NCI-H82 treated with DMSO at 0.1 percent for 48 hours (cell line): Measurements from ENCODE around the gene SERTAD3.

Experiments
- DNase-seq: peaks from one replicate; lab custom pipeline; 2025; ENCODE audit not compliant: unreplicated experiment; lab: John Stamatoyannopoulos, UW

Gene SERTAD3

DNA sequence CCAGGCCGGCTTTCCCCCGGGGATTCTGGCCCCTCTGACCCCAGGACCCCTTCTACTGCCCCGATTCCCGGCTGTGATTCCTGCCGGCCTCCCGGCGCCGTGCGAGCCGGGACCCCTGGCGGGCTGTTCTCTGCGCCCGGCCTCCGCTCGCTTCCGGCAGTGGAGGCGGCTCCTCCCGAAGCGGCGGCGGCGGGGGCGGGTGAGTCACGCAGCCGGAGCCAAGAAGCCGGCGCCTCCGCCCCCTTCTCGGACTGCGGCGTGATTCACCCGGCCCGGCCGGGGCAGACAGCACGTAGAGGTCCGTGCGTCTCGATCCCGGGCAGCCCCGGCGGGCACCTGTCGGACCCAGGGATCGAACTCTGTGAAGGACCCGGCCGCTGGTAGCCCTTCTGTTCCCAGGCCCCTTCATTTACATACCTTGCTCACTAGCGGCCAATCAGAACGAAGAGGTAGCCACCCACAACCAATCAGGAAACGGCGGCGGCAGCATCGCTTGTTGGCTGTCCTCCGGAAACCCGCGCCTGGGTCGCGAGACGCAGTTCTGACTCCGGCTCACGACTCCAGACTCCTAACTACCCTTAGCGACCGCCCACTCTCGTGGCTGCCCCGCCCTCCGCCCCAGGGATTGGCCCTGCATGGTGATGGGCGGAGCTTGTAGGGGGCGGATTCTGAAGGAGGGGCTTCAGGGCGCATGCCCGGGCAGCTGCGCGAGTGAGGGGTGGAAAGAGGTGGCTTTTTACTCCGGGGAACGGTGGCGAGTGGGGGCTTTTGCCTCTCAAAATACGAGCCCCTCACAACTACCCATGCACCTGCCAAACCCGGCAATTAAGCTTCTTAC lies 18.5 kb downstream of the SERTAD3 start, which contains the start of gene SERTAD1:
Gene SERTAD1, minus strand, starts transcription at position 543 of the 838 bp plus-strand sequence. CDS start 2,446 bp downstream, outside the sequence.
- peak; percentile 99 for DNase-seq

DNA sequence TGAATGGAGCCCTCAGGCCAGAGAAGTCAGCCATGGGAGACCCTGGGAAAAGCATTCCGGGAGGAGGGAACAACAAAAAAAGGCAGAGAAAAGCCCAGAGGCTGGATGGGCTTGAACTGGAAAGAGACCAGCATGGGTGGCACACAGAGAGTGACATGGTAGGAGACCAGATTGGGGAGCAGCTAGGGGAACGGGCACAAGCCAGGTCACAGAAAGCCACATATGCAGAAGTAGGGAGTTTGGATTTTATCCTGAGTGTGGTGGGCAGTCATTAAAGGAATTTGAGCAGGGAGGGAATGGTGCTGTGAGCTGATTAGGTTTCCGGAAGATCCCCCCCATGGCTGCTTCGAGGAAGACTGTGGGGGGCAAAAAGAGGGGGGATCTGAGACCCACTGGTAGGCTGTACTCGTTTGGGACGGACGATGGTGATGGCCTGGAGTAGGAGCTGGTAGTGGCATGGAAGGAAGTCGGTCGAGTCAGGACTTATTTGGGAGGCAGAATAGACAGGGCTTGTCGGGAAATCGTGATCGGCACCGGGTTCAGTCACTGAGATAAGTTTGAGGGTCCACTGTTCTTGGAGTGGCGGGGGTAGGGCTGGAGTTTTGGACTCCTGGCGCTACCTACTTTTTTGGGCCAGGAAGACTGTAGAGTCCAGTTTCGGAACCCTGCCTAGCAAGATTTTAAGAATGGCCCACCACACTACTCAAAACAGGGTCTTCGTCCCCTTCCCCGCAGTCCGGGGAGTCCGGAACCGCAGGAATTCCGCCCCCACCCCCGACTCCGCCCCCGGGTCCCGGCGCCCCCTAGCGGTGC lies 19.3 kb downstream of the SERTAD3 start:
- no peak for DNase-seq

- no peak for DNase-seq
Observed at GRCh38 chr19:40423938-40424337, 20.2 kb downstream of the SERTAD3 start.

DNA sequence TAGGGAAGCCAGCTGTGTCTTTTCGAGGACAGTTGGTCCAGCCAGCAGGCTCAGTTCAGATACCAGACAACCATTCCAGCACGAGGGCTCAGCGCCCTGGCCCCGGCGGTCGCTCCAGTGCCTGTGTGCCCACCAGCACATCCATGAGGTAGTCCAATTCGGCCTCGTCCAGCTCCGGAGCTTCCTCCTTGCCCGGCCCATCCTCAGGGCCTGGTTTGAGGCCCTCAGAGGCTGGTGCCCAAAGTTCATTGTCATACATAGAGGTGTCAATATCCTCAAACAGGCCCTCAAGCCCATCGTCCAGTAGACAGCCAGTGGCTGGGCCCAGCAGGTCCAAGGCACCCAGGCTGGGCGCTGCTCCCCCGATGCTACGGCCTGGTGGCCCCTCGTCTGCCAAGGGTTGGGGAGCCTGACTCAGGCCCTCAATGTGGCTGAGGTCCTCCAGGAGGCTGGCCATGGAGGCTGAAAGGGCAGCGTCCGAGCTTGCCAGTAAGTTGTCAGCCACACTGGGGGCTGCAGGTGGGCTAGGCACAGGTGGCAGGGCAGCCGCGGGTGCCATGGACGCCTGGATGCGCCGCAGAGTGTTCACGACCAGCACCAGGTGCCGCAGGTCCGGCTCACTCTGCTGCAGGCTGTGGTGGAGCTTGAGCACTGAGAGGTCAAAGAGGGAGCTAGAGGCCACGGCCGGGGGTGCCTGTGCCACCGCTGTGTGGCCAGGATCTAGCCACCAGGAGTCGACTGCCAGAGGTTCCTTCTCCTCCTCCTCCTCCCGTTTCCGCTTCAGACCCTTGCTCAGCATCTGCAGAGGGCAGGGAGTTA lies 21.2 kb downstream of the SERTAD3 start:
- DNase-seq, result no peak

DNA sequence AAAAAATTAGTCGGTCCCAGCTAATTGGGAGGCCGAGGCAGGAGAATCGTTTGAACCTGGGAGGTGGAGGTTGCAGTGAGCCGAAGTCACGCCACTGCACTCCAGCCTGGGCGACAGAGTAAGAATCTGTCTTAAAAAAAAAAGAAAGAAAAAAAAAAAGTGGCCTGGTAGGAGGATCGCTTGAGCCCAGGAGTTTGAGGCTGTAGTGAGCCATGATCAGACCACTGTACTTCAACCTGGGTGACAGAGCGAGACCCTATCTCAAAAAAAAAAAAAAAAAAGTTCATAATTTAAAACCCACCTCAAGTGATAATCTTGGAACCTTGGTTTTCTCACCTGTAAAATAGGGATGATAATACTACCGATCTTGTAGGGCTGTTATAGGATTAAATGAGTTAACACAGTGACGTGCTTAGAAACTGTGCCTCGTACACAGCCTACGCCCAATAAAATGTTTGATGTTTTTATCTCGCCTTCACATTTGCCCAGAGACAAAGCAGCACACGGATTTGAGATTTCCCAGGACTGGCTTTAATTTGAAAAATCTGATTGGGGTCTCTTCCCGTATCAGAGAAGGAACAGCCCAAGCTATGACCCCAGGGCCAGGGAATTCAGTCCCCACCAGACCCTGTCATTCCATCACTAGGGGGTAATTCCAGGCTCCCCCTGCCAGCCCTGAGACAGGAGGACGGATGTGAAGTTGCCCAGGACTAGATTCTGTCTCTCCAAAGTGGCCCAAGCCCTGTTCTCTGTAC lies 22.0 kb downstream of the SERTAD3 start:
- no peak for DNase-seq

GRCh38 chr19:40420766-40421765 lies 23.1 kb downstream of the SERTAD3 start:
- peak; percentile 88 for DNase-seq

DNA sequence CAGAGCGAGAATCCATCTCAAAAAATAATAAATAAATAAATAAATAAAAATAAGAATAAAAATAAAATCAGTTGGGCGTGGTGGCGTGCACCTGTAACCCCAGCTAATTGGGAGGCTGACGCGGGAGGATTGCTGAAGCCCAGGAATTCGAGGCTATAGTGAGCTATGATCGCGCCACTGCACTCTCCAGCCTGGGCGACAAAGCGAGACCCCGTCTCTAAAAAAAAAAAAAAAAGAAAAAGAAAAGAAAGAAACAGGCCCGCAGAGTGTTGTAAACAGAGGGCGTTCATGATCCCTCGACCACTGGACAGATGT lies 23.7 kb downstream of the SERTAD3 start:
- DNase-seq, result no peak

DNA sequence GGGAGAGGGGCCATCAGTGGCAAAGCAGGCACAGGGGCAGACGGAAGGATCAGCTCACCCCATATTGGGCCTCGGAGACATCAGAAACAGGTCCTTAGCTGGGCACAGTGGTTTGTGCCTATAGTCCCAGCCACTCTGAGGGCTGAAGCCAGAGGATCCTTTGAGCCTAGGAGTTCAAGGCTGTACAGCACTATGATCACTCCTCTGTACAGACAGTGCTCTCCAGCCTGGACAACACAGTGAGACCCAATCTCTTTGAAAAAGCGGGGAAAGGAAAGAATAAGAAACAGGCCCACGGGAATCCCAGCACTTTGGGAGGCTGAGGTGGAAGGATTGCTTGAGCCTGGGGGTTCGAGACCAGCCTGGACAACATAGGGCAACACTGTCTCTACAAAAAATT lies 24.4 kb downstream of the SERTAD3 start:
- DNase-seq, result no peak

DNA sequence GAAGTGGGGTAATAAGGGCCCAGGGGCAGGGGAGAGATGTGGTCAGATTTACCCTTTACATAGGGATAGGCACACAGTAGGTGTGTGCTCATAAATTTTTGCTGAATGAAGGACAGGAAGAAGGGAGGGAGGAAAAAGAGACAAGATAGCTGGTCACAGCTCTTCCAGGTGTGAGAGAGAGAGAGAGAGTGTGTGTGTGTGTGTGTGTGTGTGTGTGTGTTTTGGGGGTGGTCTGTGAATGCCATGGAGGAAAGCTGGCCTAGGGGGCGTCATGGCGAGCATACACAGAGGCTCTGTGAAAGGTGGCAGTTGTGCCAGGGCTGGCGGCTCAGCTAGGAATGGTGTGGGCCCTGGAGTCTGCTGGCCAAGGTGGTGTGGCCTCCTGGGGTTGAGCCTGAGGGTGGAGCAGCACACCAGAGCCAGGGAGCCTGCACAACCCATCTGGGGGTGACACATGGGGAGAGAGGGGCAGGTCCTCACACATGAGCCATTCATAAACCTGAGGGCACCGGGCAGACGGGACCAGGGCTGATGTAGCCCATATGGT lies 25.0 kb downstream of the SERTAD3 start:
- no peak for DNase-seq

DNA sequence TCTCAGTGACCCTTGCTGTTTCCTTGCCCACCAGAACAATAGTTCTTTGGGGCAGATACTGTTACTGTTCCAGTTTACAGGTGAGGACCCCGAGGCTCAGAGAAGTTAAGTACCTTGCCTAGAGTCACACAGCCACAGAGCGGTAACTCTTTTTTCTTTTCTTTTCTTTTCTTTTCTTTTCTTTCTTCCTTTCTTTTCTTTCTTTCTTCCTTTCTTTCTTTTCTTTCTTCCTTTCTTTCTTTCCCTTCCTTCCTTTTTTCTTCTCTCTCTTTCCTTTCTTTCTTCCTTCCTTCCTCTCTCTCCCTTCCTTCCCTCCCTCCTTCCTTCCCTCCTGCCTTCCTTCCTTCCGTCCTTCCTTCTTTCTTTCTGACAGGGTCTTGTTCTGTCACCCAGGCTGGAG lies 26.1 kb downstream of the SERTAD3 start:
- DNase-seq, result no peak

GRCh38 chr19:40417643-40417981 lies 26.5 kb downstream of the SERTAD3 start:
- no peak for DNase-seq

GRCh38 chr19:40416918-40417642 lies 27.1 kb downstream of the SERTAD3 start:
- DNase-seq, result no peak

DNA sequence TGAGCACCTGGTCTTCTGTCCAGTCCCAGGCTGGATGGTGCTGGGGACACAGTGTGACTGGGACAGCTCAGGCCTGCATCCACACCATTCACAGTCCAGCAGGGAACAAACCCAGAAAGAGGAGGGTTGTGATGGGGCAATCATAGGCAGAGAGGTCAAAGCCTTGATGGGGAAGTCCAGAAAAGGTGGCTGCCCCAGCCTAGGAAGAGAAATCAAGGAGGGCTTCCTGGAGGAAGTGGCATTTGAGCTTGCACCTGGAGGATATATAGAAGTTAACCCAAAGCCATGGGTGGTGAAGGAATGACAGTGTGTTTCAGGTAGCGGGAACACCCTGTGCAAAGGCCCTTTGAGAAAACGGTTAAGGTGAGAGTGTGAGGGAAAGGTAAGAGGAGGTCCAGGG lies 28.4 kb downstream of the SERTAD3 start:
- DNase-seq, result no peak

DNA sequence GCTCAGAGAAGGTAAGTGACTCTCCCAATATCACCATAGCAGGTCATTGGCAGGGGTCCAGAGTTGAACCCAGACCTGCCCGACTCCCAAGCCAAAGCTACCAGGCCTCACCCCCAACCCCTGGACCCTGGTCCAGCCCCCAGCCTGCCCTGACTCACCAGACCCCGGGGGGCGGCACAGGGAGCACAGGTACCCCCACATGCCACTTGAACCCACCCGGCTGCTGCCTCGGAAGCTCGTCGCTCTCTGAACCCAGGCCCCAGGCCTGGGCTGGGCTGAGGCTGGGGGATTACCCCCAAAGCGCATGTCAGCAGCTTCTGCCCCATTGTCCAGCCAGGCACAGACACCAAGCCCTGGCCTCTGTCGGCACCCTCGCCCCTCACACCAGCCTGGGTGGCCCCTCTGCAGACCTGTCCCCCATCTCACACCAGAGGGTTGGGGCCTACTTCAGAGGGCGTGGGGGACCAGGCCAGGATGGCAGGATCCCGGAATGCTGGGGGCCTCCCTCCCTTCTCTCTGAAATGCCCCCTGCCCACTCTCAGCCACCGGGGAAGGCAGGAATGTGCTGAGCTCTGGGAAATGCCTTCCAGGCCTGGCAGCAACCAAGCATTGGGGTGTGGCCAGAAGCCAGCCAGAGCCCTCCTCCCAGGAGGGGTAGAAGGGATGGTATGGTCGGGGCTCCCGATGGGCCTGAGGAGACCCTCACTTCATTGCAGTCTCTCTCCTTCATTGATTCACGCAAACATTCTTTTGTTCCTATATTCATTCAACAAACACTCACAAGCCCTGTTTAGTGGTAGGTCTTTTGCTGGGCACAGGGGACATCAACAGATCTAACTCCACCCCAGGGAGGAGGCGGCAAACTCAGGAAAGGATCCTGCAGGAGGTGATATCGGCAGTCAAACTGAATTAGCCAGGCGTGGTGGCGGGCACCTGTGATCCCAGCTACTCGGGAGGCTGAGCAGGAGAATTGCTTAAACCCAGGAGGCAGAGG lies 29.3 kb downstream of the SERTAD3 start:
- DNase-seq, result no peak

DNA sequence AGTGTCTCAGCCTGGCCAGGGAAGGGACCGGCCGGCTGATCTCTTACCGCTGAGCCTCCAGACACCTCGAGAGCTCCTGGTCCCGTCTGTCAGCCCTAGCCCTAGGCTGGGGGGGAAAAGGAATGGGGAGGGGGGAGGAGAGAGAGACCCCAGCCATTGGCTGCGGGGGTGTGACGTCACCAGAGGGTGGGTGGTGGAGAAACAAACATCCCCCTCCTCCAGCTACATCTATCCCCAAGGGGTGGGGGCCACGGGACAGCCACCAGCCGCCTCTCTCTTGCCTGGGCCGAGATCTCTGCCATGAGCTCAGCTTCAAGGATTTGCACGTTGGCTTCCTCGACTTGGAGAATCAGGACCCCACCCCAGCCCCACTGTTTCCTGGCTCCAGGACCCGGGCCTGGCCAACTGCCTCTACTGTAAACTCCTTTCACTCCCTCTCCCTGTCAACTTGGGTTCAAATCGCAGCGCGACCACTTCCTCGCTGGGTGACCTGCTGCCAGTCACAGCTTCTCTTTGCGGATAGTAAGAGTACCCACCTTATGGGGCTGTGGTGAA lies 30.8 kb downstream of the SERTAD3 start, which contains the start of gene PRX:
Gene PRX, minus strand, starts transcription at position 88 of the 555 bp plus-strand sequence. CDS start 5,446 bp downstream, outside the sequence.
- peak; percentile 72 for DNase-seq

DNA sequence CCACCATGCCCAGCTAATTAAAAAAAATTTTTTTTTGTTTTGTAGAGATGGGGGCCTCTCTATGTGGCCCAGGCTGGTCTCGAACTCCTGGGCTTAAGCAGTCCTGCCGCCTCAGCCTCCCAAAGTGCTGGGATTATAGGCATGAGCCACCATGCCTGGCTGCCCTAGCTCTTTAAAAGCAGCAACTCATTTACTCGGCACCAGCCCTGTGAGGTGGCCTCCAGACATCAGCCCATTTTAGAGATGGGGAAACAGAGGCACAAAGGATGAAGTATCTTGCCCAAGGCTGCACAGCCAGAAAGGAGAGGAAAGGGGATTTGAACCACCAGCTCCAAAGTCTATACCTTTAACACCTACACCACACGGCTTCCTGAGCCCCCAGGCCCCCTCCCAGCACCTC lies 31.3 kb downstream of the SERTAD3 start:
- DNase-seq, result no peak

DNA sequence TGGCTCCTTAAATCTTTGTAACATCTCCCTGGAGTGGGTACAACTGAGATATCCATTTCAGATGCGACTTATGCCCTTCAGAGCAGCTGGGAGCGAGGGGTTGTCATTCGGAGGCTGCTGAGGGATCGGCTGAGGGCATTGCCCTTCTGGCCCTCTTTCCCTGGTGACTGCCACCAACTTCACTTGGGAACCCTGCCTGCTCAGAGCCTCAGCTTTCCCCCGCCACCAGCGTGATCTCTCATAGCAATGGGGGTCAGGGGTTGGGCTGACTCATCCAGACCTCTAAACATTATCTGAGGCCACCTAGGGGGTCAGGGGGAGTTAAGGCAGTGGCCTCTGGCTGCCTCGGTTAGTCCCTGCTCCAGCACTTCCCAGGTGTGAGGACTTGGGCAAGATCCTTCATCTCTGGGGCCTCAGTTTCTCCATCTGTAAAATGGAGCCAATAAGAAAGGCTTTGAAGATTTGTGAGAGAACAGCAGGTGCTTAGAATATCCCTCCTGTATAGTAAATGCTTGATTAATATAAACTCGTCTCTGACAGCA lies 32.1 kb downstream of the SERTAD3 start:
- DNase-seq, result no peak
